Spleen (tissue), 11 donors: Measurements from ENCODE around the gene MYCBP. TPM values are rescaled to one million over a fixed set of nuclear protein-coding genes. Genes with fewer than 3 reads are reported as not detected.

Experiments
- DNase-seq: peaks from one replicate; pipeline ENCODE4 v3.0.0-alpha.2; 2020
- H3K27ac ChIP-seq, 8 donors: fragments of 200-600 bp; sonication (generic) in 7 of 8; 1 replicate in 4 of 8; 2 replicates in 4 of 8; pipeline versions ENCODE4 v1.5.0 to v1.8.0; 2016 to 2021; ENCODE audit warnings: inconsistent platforms in 4 of 8, mild to moderate bottlenecking in 4 of 8, moderate library complexity in 1 of 8
- H3K27me3 ChIP-seq, 7 donors: fragments of 200-600 bp; sonication (generic) in 6 of 7; replicated peaks in 1 of 7; 1 replicate in 4 of 7; 2 replicates in 3 of 7; pipeline versions ENCODE4 v1.5.0 to v1.8.0; 2016 to 2021; ENCODE audit warnings: inconsistent platforms in 3 of 7, mild to moderate bottlenecking in 1 of 7
- H3K36me3 ChIP-seq, 6 donors: fragments of 200-600 bp; sonication (generic) in 5 of 6; 1 replicate in 4 of 6; 2 replicates in 2 of 6; pipeline versions ENCODE4 v1.5.0 to v1.8.0; 2016 to 2021; ENCODE audit warnings: inconsistent platforms in 2 of 6
- H3K4me1 ChIP-seq, 6 donors: fragments of 200-600 bp; sonication (generic) in 5 of 6; 1 replicate in 3 of 6; 2 replicates in 3 of 6; pipeline versions ENCODE4 v1.5.0 to v1.8.0; 2016 to 2021; ENCODE audit warnings: inconsistent platforms in 3 of 6
- H3K4me3 ChIP-seq, 8 donors: fragments of 200-600 bp; sonication (generic) in 7 of 8; 1 replicate in 4 of 8; 2 replicates in 4 of 8; pipeline versions ENCODE4 v1.5.0 to v1.8.0; 2016 to 2021; ENCODE audit warnings: inconsistent platforms in 4 of 8, mild to moderate bottlenecking in 4 of 8, moderate library complexity in 2 of 8
- H3K9me3 ChIP-seq, 8 donors: fragments of 200-600 bp; sonication (generic) in 7 of 8; 1 replicate in 4 of 8; 2 replicates in 4 of 8; pipeline versions ENCODE4 v1.5.0 to v1.8.0; 2016 to 2021; ENCODE audit warnings: inconsistent platforms in 4 of 8
- CTCF ChIP-seq, 11 experiments: fragments of 200-600 bp in 7 of 11; fragments of 450-650 bp in 4 of 11; sonication (generic) in 4 of 11; IDR thresholded peaks in 8 of 11; conservative IDR thresholded peaks in 3 of 11; 1 replicate in 7 of 11; 2 replicates in 4 of 11; pipeline versions ENCODE4 v1.4.0 to v1.8.0; 2016 to 2021; ENCODE audit warnings: antibody characterized with exemption in 11 of 11, inconsistent platforms in 4 of 11, mild to moderate bottlenecking in 1 of 11
- POLR2A ChIP-seq, 3 donors: fragments of 450-650 bp; IDR thresholded peaks; one replicate each; pipeline ENCODE4 v1.5.1; 2017; ENCODE audit warnings: antibody characterized with exemption in 3 of 3, mild to moderate bottlenecking in 1 of 3
- POLR2AphosphoS5 ChIP-seq, 3 donors: sonication (generic); formaldehyde crosslinking; IDR thresholded peaks; one replicate each; pipeline ENCODE4 v1.5.1; 2017; ENCODE audit warnings: antibody characterized with exemption in 3 of 3
- WGBS, 5 donors: extraction: QIAGEN DNeasy Blood & Tissue Kit in 3 of 5; methylation state at CpG; one replicate each; pipeline versions ENCODE4 v1.1.5 to v1.1.7; 2013 to 2018; 5-methylcytosine and 5-hydroxymethylcytosine counted together
- intact Hi-C: fragments of 100-400 bp; cut with DNase I; formaldehyde crosslinking; loops from one replicate; pipeline ENCODE4 v1.15.0; 2023; ENCODE audit warnings: low total_unique reads
- polyA plus RNA-seq, 3 donors: library from polyadenylated mRNA; stranded (reverse); fragments of 200-250 nt; gene quantifications; one replicate each; pipeline ENCODE4 v1.2.1, GENCODE V29; 2013
- total RNA-seq, 7 donors: library from RNA; depleted of rRNA in 3 of 7; stranded (reverse); fragments of >200 nt in 3 of 7; fragmentation: NEBNext Ultra II Directional in 4 of 7; extraction: Animal tissue kit (Norgen Biotek cat#: 25700) in 4 of 7; gene quantifications; one replicate each; pipeline versions ENCODE4 v1.1.0 to v1.2.1, GENCODE V29; 2016 to 2021
- donor health status: healthy with polysubstance abuse.
- donor health status: DM: no; HTN: no; CAD: no; lungs with moderate emphysema.
- donor health status: DM: no; HTN: no; CAD: no.
- donor health status: Bipolar disorder and iron deficiency.
- donor health status: healthy.
- donor health status: DM: no; HTN: no; CAD: no.
- donor health status: DM: yes; HTN: yes; CAD: no.

Gene MYCBP
- total and polyA plus RNA-seq, 10 donors, result 8.1 to 20.9 (median 12.8) TPM

- TF ChIP-seq POLR2AphosphoS5 (IDR thresholded peaks at IDR 0.05) (no peak), POLR2A (IDR thresholded peaks at IDR 0.05) (no peak), CTCF (IDR thresholded peaks at IDR 0.05 in 8 of 11, conservative IDR thresholded peaks at IDR 0.05 in 3 of 11) (no peak)
- H3K27ac ChIP-seq, result no peak overlapping the region
- 80 to 97% (median 91%) methylated on average over 2 of the region's 2 CpGs for WGBS, 5 donors
- DNase-seq, result no peak
- H3K36me3 ChIP-seq, result no peaks in the 10 kb centered on the region
- H3K4me1 ChIP-seq, result peaks cover 13 to 40% (median 26%) of the 10 kb centered on the region in 6 donors
- intact Hi-C loops, result loop anchor here (10.0 kb wide), 2 partner anchors 215 to 795 kb away; no protein-coding TSS in a partner anchor
- H3K9me3 ChIP-seq, result peaks cover 0 to 8% (median 0%) of the 10 kb centered on the region in 8 donors
- peaks cover 4 to 92% (median 47%) of the 10 kb centered on the region in 7 donors for H3K27me3 ChIP-seq
- H3K4me3 ChIP-seq, result no peak overlapping the region
Observed at GRCh38 chr1:38819516-38819915, 53.6 kb downstream of the MYCBP start.

- TF ChIP-seq POLR2A (IDR thresholded peaks at IDR 0.05), result no peak
- TF ChIP-seq CTCF (IDR thresholded peaks at IDR 0.05 in 8 of 11, conservative IDR thresholded peaks at IDR 0.05 in 3 of 11), result no peak
- TF ChIP-seq POLR2AphosphoS5 (IDR thresholded peaks at IDR 0.05), result no peak
- H3K9me3 ChIP-seq, result peaks cover 0 to 8% (median 0%) of the 10 kb centered on the region in 8 donors
- DNase-seq, result no peak
- H3K27ac ChIP-seq, result no peak overlapping the region
- peaks cover 13 to 40% (median 26%) of the 10 kb centered on the region in 6 donors for H3K4me1 ChIP-seq
- H3K4me3 ChIP-seq, result no peak overlapping the region
- 30 to 42% (median 34%) methylated on average over 10 of the region's 10 CpGs for WGBS, 5 donors
- no peaks in the 10 kb centered on the region for H3K36me3 ChIP-seq
- H3K27me3 ChIP-seq, result peaks cover 4 to 93% (median 47%) of the 10 kb centered on the region in 7 donors
- intact Hi-C loops, result loop anchor here (10.0 kb wide), 2 partner anchors 214 to 794 kb away; no protein-coding TSS in a partner anchor
Observed at GRCh38 chr1:38819040-38819439, 54.1 kb downstream of the MYCBP start.

- Histone ChIP-seq H3K4me1 (peaks cover 13 to 40% (median 26%) of the 10 kb centered on the region in 6 donors), H3K9me3 (peaks cover 0 to 8% (median 0%) of the 10 kb centered on the region in 8 donors), H3K27me3 (peaks cover 4 to 98% (median 47%) of the 10 kb centered on the region in 7 donors), H3K27ac (peak overlapping the region in 1 of 8 donors; percentile 21), H3K4me3 (peak overlapping the region; percentile 16 to 63 (median 29)), H3K36me3 (no peaks in the 10 kb centered on the region)
- intact Hi-C loops, result loop anchor here (10.0 kb wide), 2 partner anchors 214 to 794 kb away; no protein-coding TSS in a partner anchor
- TF ChIP-seq POLR2AphosphoS5 (IDR thresholded peaks at IDR 0.05) (no peak), CTCF (IDR thresholded peaks at IDR 0.05 in 8 of 11, conservative IDR thresholded peaks at IDR 0.05 in 3 of 11) (peak in 10 of 11 experiments; percentile 8 to 93 (median 82)), POLR2A (IDR thresholded peaks at IDR 0.05) (no peak)
- WGBS, 5 donors, result 1 to 3% (median 2%) methylated on average over 36 to 70 of the region's 70 CpGs
- peak; percentile 88 for DNase-seq
Observed at GRCh38 chr1:38818175-38818976, 54.8 kb downstream of the MYCBP start.
